Tibial nerve (tissue), 4 donors: Measurements from ENCODE around the gene ALOX5AP. TPM values are rescaled to one million over a fixed set of nuclear protein-coding genes. Genes with fewer than 3 reads are reported as not detected.

ENCODE experiments used
- DNase-seq, 2 donors: peaks; one replicate each; pipeline ENCODE4 v3.0.0-alpha.2; 2019; ENCODE audit warnings: low spot score in 2 of 2
- H3K27ac ChIP-seq, 4 donors: fragments of 200-600 bp; sonication (generic) in 3 of 4; one replicate each; pipeline ENCODE4 v1.5.1; 2017 to 2019; ENCODE audit warnings: mild to moderate bottlenecking in 1 of 4
- H3K27me3 ChIP-seq, 2 donors: fragments of 200-600 bp; sonication (generic) in 1 of 2; one replicate each; pipeline versions ENCODE4 v1.5.1 to v1.6.0; 2017 to 2019
- H3K36me3 ChIP-seq, 3 donors: fragments of 200-600 bp; sonication (generic); one replicate each; pipeline ENCODE4 v1.5.1; 2018 to 2019
- H3K4me1 ChIP-seq, 4 donors: fragments of 200-600 bp; sonication (generic) in 3 of 4; one replicate each; pipeline ENCODE4 v1.5.1; 2017 to 2019
- H3K4me3 ChIP-seq, 4 donors: fragments of 200-600 bp; sonication (generic) in 3 of 4; one replicate each; pipeline ENCODE4 v1.5.1; 2017 to 2019; ENCODE audit warnings: mild to moderate bottlenecking in 1 of 4, moderate library complexity in 1 of 4
- H3K9me3 ChIP-seq, 4 donors: fragments of 200-600 bp; sonication (generic) in 3 of 4; one replicate each; pipeline ENCODE4 v1.5.1; 2017 to 2019
- EP300 ChIP-seq, 2 donors: sonication (generic); formaldehyde crosslinking; IDR thresholded peaks; one replicate each; pipeline ENCODE4 v1.6.1; 2017; ENCODE audit warnings: antibody characterized with exemption in 2 of 2, mild to moderate bottlenecking in 1 of 2
- POLR2A ChIP-seq, 2 donors: fragments of 450-650 bp; IDR thresholded peaks; one replicate each; pipeline ENCODE4 v1.6.1; 2017; ENCODE audit warnings: antibody characterized with exemption in 2 of 2, mild to moderate bottlenecking in 2 of 2, moderate library complexity in 2 of 2
- WGBS, 2 donors: methylation state at CpG; one replicate each; pipeline ENCODE4 v1.1.5; 2018; 5-methylcytosine and 5-hydroxymethylcytosine counted together
- total RNA-seq, 4 donors: library from RNA; depleted of rRNA; stranded (reverse); fragments of >200 nt; gene quantifications; one replicate each; pipeline ENCODE4 v1.1.0, GENCODE V29; 2016
- TF ChIP-seq, protein P1 (sequence below), 5 experiments: fragments of 200-600 bp in 3 of 5; fragments of 450-650 bp in 2 of 5; sonication (generic) in 3 of 5; IDR thresholded peaks; one replicate each; pipeline ENCODE4 v1.5.1; 2016 to 2019; ENCODE audit warnings: antibody characterized with exemption in 5 of 5, mild to moderate bottlenecking in 3 of 5, moderate library complexity in 2 of 5

Gene ALOX5AP
- total RNA-seq, 4 donors from 2014 or later: 25.3 to 41.4 (median 33.1) TPM

DNA sequence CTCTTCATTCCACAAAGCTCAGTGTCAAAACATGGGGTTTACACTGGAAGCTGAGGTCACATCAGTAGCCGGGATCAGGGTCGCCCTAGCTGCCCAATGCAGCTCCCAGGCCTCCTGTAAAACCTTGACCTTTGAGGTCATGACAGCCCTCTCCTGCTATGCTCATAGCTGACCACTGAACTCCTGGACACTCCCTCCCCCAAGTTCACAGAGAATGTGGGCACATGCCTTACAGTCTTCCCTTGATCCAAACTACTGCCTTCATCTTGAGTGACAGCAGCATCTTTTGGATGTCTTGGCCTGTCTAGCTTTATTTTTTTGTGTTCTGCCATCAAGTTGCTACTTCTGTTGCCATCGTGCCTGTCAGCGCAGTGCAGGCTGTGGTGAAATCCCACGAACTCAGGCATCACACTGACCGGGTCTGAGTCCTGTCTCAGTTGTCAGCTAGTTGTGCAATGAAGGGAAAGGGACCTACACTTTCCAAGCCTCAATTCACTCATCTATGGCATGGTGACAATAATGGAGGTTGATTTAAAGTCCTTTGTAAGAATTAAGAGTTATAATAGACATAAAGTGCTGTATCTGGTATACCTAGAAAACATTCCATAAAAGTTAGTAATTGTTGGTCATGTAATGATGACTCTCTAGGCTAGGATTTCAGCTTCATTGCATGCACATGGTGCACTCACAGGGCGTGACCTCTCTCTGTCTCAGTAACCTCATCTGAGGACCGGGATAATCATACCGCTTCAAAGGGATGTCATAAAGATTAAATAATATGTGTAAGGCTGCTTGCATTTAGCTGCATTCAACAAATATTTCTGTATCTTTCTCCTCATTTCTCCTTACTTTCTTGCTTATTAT lies 16.4 kb upstream of the ALOX5AP start:
- DNase-seq: no peak
- Histone ChIP-seq H3K36me3 (no peaks in the 10 kb centered on the region), H3K9me3 (no peaks in the 10 kb centered on the region), H3K27ac (no peak overlapping the region), H3K4me3 (no peak overlapping the region), H3K4me1 (peaks cover 0 to 7% (median 0%) of the 10 kb centered on the region in 4 donors), H3K27me3 (no peaks in the 10 kb centered on the region)
- no peak for TF ChIP-seq POLR2A (IDR thresholded peaks at IDR 0.05)
- TF ChIP-seq, protein P1, sequence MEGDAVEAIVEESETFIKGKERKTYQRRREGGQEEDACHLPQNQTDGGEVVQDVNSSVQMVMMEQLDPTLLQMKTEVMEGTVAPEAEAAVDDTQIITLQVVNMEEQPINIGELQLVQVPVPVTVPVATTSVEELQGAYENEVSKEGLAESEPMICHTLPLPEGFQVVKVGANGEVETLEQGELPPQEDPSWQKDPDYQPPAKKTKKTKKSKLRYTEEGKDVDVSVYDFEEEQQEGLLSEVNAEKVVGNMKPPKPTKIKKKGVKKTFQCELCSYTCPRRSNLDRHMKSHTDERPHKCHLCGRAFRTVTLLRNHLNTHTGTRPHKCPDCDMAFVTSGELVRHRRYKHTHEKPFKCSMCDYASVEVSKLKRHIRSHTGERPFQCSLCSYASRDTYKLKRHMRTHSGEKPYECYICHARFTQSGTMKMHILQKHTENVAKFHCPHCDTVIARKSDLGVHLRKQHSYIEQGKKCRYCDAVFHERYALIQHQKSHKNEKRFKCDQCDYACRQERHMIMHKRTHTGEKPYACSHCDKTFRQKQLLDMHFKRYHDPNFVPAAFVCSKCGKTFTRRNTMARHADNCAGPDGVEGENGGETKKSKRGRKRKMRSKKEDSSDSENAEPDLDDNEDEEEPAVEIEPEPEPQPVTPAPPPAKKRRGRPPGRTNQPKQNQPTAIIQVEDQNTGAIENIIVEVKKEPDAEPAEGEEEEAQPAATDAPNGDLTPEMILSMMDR (IDR thresholded peaks at IDR 0.05): no peak
- no peak for TF ChIP-seq EP300 (IDR thresholded peaks at IDR 0.05)
- WGBS, 2 donors: 78 to 80% methylated on average over 9 of the region's 9 CpGs

- no peak overlapping the region for H3K4me3 ChIP-seq
- DNase-seq: no peak
- H3K9me3 ChIP-seq: no peaks in the 10 kb centered on the region
- no peak overlapping the region for H3K27ac ChIP-seq
- TF ChIP-seq POLR2A (IDR thresholded peaks at IDR 0.05): no peak
- WGBS, 2 donors: 65 to 70% methylated on average over 4 of the region's 4 CpGs
- peaks cover 0 to 7% (median 0%) of the 10 kb centered on the region in 4 donors for H3K4me1 ChIP-seq
- H3K36me3 ChIP-seq: no peaks in the 10 kb centered on the region
- no peaks in the 10 kb centered on the region for H3K27me3 ChIP-seq
Measured at GRCh38 chr13:30719525-30719914, 15.8 kb upstream of the ALOX5AP start.

- DNase-seq: no peak
- no peaks in the 10 kb centered on the region for H3K9me3 ChIP-seq
- H3K4me3 ChIP-seq: no peak overlapping the region
- H3K27me3 ChIP-seq: no peaks in the 10 kb centered on the region
- H3K27ac ChIP-seq: no peak overlapping the region
- TF ChIP-seq EP300 (IDR thresholded peaks at IDR 0.05): no peak
- no peak for TF ChIP-seq POLR2A (IDR thresholded peaks at IDR 0.05)
- TF ChIP-seq, protein P1 (IDR thresholded peaks at IDR 0.05): no peak
- no peaks in the 10 kb centered on the region for H3K36me3 ChIP-seq
- H3K4me1 ChIP-seq: peaks cover 0 to 7% (median 0%) of the 10 kb centered on the region in 4 donors
- WGBS, 2 donors: 72 to 85% methylated on average over 3 of the region's 3 CpGs
Measured at GRCh38 chr13:30720172-30720869, 15.0 kb upstream of the ALOX5AP start.

DNA sequence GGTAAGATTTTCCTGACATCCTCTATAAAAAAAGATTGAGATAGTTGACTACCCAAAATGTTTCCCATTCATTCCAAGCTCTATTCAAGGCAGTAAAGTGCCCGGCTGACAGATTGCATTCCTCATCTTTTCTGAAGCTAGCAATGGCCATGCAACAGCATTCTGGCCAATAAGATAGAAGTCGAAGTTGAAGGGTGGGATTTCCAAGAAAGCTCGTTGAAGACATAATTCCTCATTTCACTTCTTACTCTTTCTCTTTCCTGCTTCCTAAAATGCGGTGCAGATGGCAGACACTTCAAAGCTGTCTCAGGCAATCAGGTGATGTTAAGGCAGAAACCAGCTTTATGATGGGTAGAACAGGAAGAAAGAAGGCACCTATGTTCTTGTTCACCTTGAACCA lies 13.4 kb upstream of the ALOX5AP start:
- WGBS, 2 donors: 77 to 81% methylated on average over 4 of the region's 4 CpGs
- TF ChIP-seq EP300 (IDR thresholded peaks at IDR 0.05) (no peak), POLR2A (IDR thresholded peaks at IDR 0.05) (no peak)
- TF ChIP-seq, protein P1 (IDR thresholded peaks at IDR 0.05): no peak
- no peak for DNase-seq

GRCh38 chr13:30722361-30722760 lies 13.0 kb upstream of the ALOX5AP start:
- DNase-seq: no peak
- H3K9me3 ChIP-seq: no peaks in the 10 kb centered on the region
- H3K27ac ChIP-seq: no peak overlapping the region
- TF ChIP-seq EP300 (IDR thresholded peaks at IDR 0.05) (no peak), POLR2A (IDR thresholded peaks at IDR 0.05) (no peak)
- TF ChIP-seq, protein P1 (IDR thresholded peaks at IDR 0.05): no peak
- WGBS, 2 donors: 94% methylated on average over 2 of the region's 2 CpGs
- H3K4me1 ChIP-seq: peaks cover 0 to 7% (median 0%) of the 10 kb centered on the region in 4 donors
- H3K4me3 ChIP-seq: no peak overlapping the region
- H3K27me3 ChIP-seq: no peaks in the 10 kb centered on the region
- no peaks in the 10 kb centered on the region for H3K36me3 ChIP-seq

More for the DNA sequence above, 13.4 kb upstream of the ALOX5AP start:
- no peaks in the 10 kb centered on the region for H3K9me3 ChIP-seq
- H3K4me3 ChIP-seq: no peak overlapping the region
- H3K27ac ChIP-seq: no peak overlapping the region
- no peaks in the 10 kb centered on the region for H3K27me3 ChIP-seq
- H3K36me3 ChIP-seq: no peaks in the 10 kb centered on the region
- H3K4me1 ChIP-seq: peaks cover 0 to 7% (median 0%) of the 10 kb centered on the region in 4 donors
